WERI-Rb-1 (cell line): ENCODE measurements around the gene ME2.

ENCODE experiments used
- DNase-seq: peaks from one replicate; pipeline ENCODE4 v3.0.0-alpha.2; 2020
- H3K27ac ChIP-seq: fragments of 250-450 bp; sonication (Bioruptor Pico); 2 replicates; pipeline ENCODE4 v1.5.1; 2020; ENCODE audit warnings: mild to moderate bottlenecking, moderate library complexity
- H3K27me3 ChIP-seq: fragments of 250-450 bp; sonication (Bioruptor Pico); 2 replicates; pipeline ENCODE4 v1.5.1; 2021; ENCODE audit warnings: mild to moderate bottlenecking, low read depth, moderate library complexity; ENCODE audit not compliant: insufficient read depth, severe bottlenecking
- H3K36me3 ChIP-seq: fragments of 250-450 bp; sonication (Bioruptor Pico); 2 replicates; pipeline ENCODE4 v1.5.1; 2020; ENCODE audit warnings: mild to moderate bottlenecking, moderate library complexity
- H3K4me3 ChIP-seq: 2 replicates; pipeline ENCODE4 v1.5.1; 2011; ENCODE audit warnings: low read depth, mild to moderate bottlenecking, control low read depth, low read length
- H3K9me3 ChIP-seq: fragments of 250-450 bp; sonication (Bioruptor Pico); 2 replicates; pipeline ENCODE4 v1.5.1; 2021; ENCODE audit warnings: mild to moderate bottlenecking, moderate library complexity; ENCODE audit not compliant: severe bottlenecking
- CTCF ChIP-seq: IDR thresholded peaks from 2 replicates; pipeline ENCODE4 v1.5.1; 2011; ENCODE audit warnings: low read depth, mild to moderate bottlenecking, control low read depth, inconsistent platforms, low read length

ME2 gene

GRCh38 chr18:50863840-50864375 lies 15.0 kb upstream of the ME2 start:
- Histone ChIP-seq H3K27ac (no peak overlapping the region), H3K27me3 (no peaks in the 10 kb centered on the region), H3K36me3 (no peaks in the 10 kb centered on the region), H3K9me3 (no peaks in the 10 kb centered on the region), H3K4me3 (no peak overlapping the region)
- DNase-seq, result no peak
- TF ChIP-seq CTCF, result no peak

- H3K4me3 ChIP-seq, result no peak overlapping the region
- H3K9me3 ChIP-seq, result no peaks in the 10 kb centered on the region
- TF ChIP-seq CTCF, result peak; percentile 20; the same call in 1 of the 2 replicates
- H3K27me3 ChIP-seq, result no peaks in the 10 kb centered on the region
- H3K27ac ChIP-seq, result no peak overlapping the region
- DNase-seq, result no peak
- no peaks in the 10 kb centered on the region for H3K36me3 ChIP-seq
Measured at GRCh38 chr18:50866765-50867164, 12.2 kb upstream of the ME2 start.

- no peak for DNase-seq
- no peak for TF ChIP-seq CTCF
- H3K27ac ChIP-seq, result no peak overlapping the region
Measured at GRCh38 chr18:50869150-50869549, 9.8 kb upstream of the ME2 start.

GRCh38 chr18:50870138-50870845 lies 8.6 kb upstream of the ME2 start:
- no peak for TF ChIP-seq CTCF
- Histone ChIP-seq H3K9me3 (no peaks in the 10 kb centered on the region), H3K4me3 (no peak overlapping the region), H3K27me3 (no peaks in the 10 kb centered on the region), H3K36me3 (no peaks in the 10 kb centered on the region), H3K27ac (no peak overlapping the region)
- DNase-seq, result no peak

More at GRCh38 chr18:50869150-50869549, 9.8 kb upstream of the ME2 start:
- no peaks in the 10 kb centered on the region for H3K36me3 ChIP-seq
- H3K27me3 ChIP-seq, result no peaks in the 10 kb centered on the region
- H3K9me3 ChIP-seq, result no peaks in the 10 kb centered on the region
- H3K4me3 ChIP-seq, result no peak overlapping the region

GRCh38 chr18:50871846-50872245 lies 7.1 kb upstream of the ME2 start:
- Histone ChIP-seq H3K27me3 (no peaks in the 10 kb centered on the region), H3K9me3 (no peaks in the 10 kb centered on the region), H3K4me3 (no peak overlapping the region), H3K36me3 (no peaks in the 10 kb centered on the region), H3K27ac (no peak overlapping the region)
- DNase-seq, result no peak
- TF ChIP-seq CTCF, result no peak
